Thoracic aorta (tissue), 2 donors: Measurements from ENCODE around the gene LARP6. TPM values are rescaled to one million over a fixed set of nuclear protein-coding genes. Genes with fewer than 3 reads are reported as not detected.
A peak's percentile ranks its signal among the peaks of the same experiment; 100 is the strongest.
"Not testable (repeated sequence)": the region's sequence is repeated elsewhere in the genome, so short reads cannot be mapped to it uniquely, and the experiment has no call there.

Experiments
- ATAC-seq: fragments of 150-250 bp; one replicate; pipeline ENCODE4 v1.8.0; 2017; ENCODE audit warnings: low read depth; ENCODE audit not compliant: insufficient number of reproducible peaks, low FRiP score
- DNase-seq: peaks from one replicate; pipeline ENCODE4 v3.0.0-alpha.2; 2020; ENCODE audit warnings: low spot score
- H3K27ac ChIP-seq, 2 donors: fragments of 200-600 bp; sonication (generic); 1 replicate in 1 of 2; 2 replicates in 1 of 2; pipeline ENCODE4 v1.5.1; 2016; ENCODE audit warnings: mild to moderate bottlenecking in 2 of 2, moderate library complexity in 2 of 2
- H3K27me3 ChIP-seq: fragments of 200-600 bp; sonication (generic); replicated peaks from 2 replicates; pipeline ENCODE4 v1.6.0; 2016; ENCODE audit warnings: mild to moderate bottlenecking; ENCODE audit not compliant: insufficient read depth
- H3K36me3 ChIP-seq: fragments of 200-600 bp; sonication (generic); one replicate; pipeline ENCODE4 v1.5.1; 2016
- H3K4me1 ChIP-seq, 2 donors: fragments of 200-600 bp; sonication (generic); 1 replicate in 1 of 2; 2 replicates in 1 of 2; pipeline versions ENCODE4 v1.5.1 to v1.6.0; 2016; ENCODE audit warnings: low read depth in 2 of 2, mild to moderate bottlenecking in 1 of 2; ENCODE audit not compliant: control insufficient read depth in 1 of 2
- H3K4me3 ChIP-seq: fragments of 200-600 bp; sonication (generic); 2 replicates; pipeline ENCODE4 v1.5.1; 2016; ENCODE audit warnings: mild to moderate bottlenecking
- H3K9me3 ChIP-seq: fragments of 200-600 bp; sonication (generic); 2 replicates; pipeline ENCODE4 v1.5.1; 2016
- total RNA-seq, 2 donors: library from RNA; depleted of rRNA; stranded (reverse); fragments of >200 nt; gene quantifications; one replicate each; pipeline versions ENCODE4 v1.1.0 to v1.2.3, GENCODE V29; 2016
- TF ChIP-seq, protein P1 (sequence below): fragments of 200-600 bp; sonication (generic); IDR thresholded peaks from one replicate; pipeline ENCODE4 v1.5.1; 2019; ENCODE audit warnings: antibody characterized with exemption

Gene LARP6
- total RNA-seq, 2 donors from 2014 or later, result 43.3 to 92.6 TPM

DNA sequence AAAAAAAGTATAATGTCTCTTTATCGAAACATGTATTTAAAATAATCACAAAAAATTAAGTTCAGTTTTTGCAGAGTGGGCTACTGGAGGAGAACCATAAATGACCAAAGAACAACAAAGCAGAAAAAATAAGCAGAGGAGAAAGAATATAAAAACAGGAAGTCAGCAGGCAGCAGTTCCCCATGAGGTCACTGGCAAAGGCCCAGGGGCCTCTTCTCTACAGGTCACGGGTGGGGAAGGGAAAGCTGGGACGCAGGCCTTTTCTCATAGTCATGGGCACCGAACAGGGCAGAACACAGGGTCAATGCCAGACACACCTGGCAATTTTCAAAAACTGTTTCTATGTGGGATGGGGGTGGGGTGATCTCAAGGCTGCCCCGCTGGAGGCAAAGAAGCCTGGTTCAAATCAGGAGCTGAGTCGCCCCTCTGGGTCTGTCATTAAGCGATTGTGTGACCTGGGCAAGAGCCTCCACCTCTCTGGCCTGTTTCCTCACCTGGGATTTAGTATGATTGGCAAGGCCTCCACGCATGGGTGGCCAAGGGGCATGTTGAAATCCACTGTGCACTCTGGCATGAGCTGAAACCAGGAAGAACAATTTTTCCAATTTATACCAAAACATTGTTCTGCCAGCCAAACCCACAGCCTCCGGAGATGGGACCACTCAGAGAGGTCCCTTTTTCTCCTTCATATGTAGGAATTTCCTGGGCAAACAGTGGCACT, 46.8 kb downstream of the LARP6 start:
- ATAC-seq, result no peak
- H3K27ac ChIP-seq, result peak overlapping the region in 1 of 2 donors; percentile 23

DNA sequence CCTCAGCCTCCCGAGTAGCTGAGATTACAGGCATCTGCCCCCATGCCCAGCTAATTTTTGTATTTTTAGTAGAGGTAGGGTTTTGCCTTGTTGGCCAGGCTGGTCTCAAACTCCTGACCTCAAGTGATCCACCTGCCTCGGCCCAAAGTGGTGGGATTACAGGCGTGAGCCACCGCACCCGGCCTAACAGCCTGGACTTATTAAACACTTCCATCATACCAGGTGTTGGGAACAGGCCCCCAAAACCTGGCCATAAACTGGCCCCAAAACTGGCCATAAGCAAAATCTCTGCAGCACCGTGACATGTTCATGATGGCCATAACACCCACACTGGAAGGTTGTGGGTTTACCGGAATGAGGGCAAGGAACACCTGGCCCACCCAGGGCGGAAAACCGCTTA, 49.6 kb downstream of the LARP6 start:
- not testable (repeated sequence) for H3K4me3 ChIP-seq, H3K27ac ChIP-seq, ATAC-seq, H3K27me3 ChIP-seq, DNase-seq, H3K36me3 ChIP-seq, H3K9me3 ChIP-seq
- peaks cover 22 to 42% of the 10 kb centered on the region in 2 donors for H3K4me1 ChIP-seq

More for the DNA sequence above, 46.8 kb downstream of the LARP6 start:
- Histone ChIP-seq H3K36me3 (no peaks in the 10 kb centered on the region), H3K9me3 (no peaks in the 10 kb centered on the region), H3K4me1 (peaks cover 10 to 38% of the 10 kb centered on the region in 2 donors), H3K4me3 (no peak overlapping the region), H3K27me3 (no peaks in the 10 kb centered on the region)
- no peak for DNase-seq
- TF ChIP-seq, protein P1, sequence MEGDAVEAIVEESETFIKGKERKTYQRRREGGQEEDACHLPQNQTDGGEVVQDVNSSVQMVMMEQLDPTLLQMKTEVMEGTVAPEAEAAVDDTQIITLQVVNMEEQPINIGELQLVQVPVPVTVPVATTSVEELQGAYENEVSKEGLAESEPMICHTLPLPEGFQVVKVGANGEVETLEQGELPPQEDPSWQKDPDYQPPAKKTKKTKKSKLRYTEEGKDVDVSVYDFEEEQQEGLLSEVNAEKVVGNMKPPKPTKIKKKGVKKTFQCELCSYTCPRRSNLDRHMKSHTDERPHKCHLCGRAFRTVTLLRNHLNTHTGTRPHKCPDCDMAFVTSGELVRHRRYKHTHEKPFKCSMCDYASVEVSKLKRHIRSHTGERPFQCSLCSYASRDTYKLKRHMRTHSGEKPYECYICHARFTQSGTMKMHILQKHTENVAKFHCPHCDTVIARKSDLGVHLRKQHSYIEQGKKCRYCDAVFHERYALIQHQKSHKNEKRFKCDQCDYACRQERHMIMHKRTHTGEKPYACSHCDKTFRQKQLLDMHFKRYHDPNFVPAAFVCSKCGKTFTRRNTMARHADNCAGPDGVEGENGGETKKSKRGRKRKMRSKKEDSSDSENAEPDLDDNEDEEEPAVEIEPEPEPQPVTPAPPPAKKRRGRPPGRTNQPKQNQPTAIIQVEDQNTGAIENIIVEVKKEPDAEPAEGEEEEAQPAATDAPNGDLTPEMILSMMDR, result no peak

DNA sequence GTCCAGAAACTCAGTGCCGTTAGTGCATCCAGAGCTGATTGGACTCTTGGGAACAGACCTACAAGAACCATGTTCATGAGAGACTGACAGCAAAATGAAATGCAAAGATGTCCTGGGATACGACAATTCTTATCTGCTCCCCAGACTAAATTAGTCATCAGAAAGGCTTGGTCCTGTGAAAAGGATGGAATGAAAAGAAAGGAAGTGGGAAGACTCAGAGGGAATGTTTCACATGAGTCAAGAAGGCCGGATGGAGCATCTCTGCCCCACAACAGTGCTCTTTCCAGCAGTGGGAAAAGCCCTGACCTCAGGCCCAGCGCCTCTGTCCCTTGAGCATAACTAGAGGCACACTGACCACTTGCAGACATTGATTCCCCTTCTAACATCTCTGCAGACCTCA, 51.3 kb downstream of the LARP6 start:
- ATAC-seq (no peak), DNase-seq (no peak)
- Histone ChIP-seq H3K27ac (no peak overlapping the region), H3K4me3 (no peak overlapping the region), H3K27me3 (no peaks in the 10 kb centered on the region), H3K9me3 (no peaks in the 10 kb centered on the region), H3K36me3 (no peaks in the 10 kb centered on the region), H3K4me1 (peaks cover 21 to 40% of the 10 kb centered on the region in 2 donors)
- TF ChIP-seq, protein P1, result no peak

DNA sequence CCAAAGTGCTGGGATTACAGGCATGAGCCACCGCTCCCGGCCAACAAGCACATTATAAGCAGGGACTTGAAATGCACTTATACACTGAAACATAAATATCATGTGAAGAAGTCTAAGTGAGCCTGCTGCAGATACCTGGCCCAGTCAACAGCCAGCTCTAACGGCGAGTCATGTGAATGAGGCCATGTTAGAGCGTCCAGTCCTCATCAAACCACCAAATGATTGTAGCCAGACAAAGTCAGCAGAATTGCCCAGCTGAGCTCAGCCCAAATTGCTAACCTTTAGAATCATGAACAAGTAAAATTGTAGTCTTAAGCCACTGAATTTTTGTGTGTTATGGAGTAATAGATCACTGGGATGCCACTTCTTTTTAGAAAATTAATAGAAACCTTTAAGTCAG, 52.8 kb downstream of the LARP6 start:
- H3K4me3 ChIP-seq, result no peak overlapping the region
- H3K4me1 ChIP-seq, result peaks cover 12 to 27% of the 10 kb centered on the region in 2 donors
- TF ChIP-seq, protein P1, result no peak
- peak overlapping the region; percentile 67 to 81 for H3K27ac ChIP-seq
- no peaks in the 10 kb centered on the region for H3K36me3 ChIP-seq
- no peak for DNase-seq
- no peaks in the 10 kb centered on the region for H3K9me3 ChIP-seq
- H3K27me3 ChIP-seq, result no peaks in the 10 kb centered on the region
- no peak for ATAC-seq

DNA sequence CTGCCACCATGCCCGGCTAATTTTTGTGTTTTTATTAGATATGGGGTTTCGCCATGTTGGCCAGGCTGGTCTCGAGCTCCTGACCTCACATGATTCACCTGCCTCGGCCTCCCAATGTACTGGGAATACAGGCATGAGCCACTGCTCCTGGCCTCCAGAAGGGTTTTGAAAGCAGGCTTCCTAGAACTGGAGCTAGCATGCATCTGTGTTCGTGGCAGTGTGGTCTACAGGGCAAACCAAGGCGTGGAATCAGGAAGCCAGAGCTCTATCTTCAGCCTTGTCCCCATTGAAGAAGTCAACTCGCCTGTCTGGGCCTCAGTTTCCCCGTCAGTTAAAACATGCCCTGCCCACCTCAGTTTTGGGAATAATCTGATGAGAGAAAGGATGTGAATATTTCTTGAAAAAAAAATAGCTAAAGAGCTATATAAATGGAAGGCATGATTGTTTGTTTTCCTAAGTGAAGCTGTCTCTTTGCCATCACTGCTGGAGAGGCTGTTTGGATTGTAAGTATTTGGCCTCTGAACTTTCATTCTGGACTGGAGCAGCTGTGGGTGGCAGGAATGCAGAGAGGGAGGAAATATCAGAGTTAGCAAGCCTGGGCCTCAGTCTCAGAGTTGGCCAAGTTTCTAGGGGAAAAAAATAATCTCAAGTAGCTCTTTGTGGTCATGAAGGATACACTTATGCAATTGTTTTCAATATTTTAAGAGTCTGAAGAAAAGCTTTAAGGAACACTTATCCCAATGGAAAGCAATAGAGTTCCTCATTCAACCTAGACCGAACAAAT, 54.1 kb downstream of the LARP6 start:
- DNase-seq (no peak), ATAC-seq (peak; percentile 35)
- H3K4me1 ChIP-seq, result peaks cover 12 to 30% of the 10 kb centered on the region in 2 donors
- TF ChIP-seq, protein P1, result no peak
- peak overlapping the region; percentile 67 to 81 for H3K27ac ChIP-seq
- no peaks in the 10 kb centered on the region for H3K9me3 ChIP-seq
- H3K36me3 ChIP-seq, result no peaks in the 10 kb centered on the region
- H3K4me3 ChIP-seq, result peak overlapping the region; percentile 10
- H3K27me3 ChIP-seq, result no peaks in the 10 kb centered on the region
